HEK293 (cell line): ENCODE measurements around the gene PDZRN3.

Experiments
- CTCF ChIA-PET: fragments of 350-600 bp; formaldehyde crosslinking; extraction: SDS; loops from one replicate; lab custom pipeline; 2021; ENCODE audit warnings: antibody characterized with exemption; lab: Yijun Ruan, JAX
- POLR2A ChIA-PET: fragments of 300-600 bp; formaldehyde crosslinking; extraction: SDS; loops from one replicate; lab custom pipeline; 2020; ENCODE audit warnings: antibody characterized with exemption, inconsistent platforms; lab: Yijun Ruan, JAX
- H3K27ac ChIP-seq: fragments of 200-500 bp; sonication (Bioruptor generic); 2 replicates; pipeline ENCODE4 v1.5.1; 2014; ENCODE audit warnings: low read depth, low read length, control low read depth, inconsistent platforms; ENCODE audit errors: extremely low read depth
- H3K36me3 ChIP-seq, 2 experiments: fragments of 200-500 bp in 1 of 2; sonication (Bioruptor generic) in 1 of 2; 1 replicate in 1 of 2; 2 replicates in 1 of 2; pipeline ENCODE4 v1.5.1; 2014 to 2017; ENCODE audit warnings: inconsistent platforms in 2 of 2, low read length in 2 of 2; ENCODE audit not compliant: control insufficient read depth in 2 of 2, insufficient read depth in 1 of 2
- H3K4me1 ChIP-seq: fragments of 200-500 bp; sonication (Bioruptor generic); 2 replicates; pipeline ENCODE4 v1.5.1; 2014; ENCODE audit warnings: mild to moderate bottlenecking, low read length, inconsistent platforms; ENCODE audit not compliant: control insufficient read depth, insufficient read depth
- H3K4me3 ChIP-seq: 2 replicates; pipeline ENCODE4 v1.5.1; 2011; ENCODE audit warnings: low read depth, mild to moderate bottlenecking, control low read depth, low read length, moderate library complexity
- H3K9me3 ChIP-seq: fragments of 200-500 bp; sonication (Bioruptor generic); 2 replicates; pipeline ENCODE4 v1.5.1; 2014; ENCODE audit warnings: low read depth, low read length, inconsistent platforms; ENCODE audit not compliant: control insufficient read depth, insufficient read depth
- AEBP2 ChIP-seq: fragments of 450-650 bp; formaldehyde crosslinking; IDR thresholded peaks from 2 replicates; pipeline ENCODE4 v1.5.1; 2016; ENCODE audit warnings: missing biosample characterization, missing genetic modification characterization, borderline replicate concordance
- HOXD13 ChIP-seq: sonication (generic); formaldehyde crosslinking; IDR thresholded peaks from 2 replicates; pipeline ENCODE4 v1.8.0; 2022; ENCODE audit warnings: missing genetic modification reagents, borderline replicate concordance
- INSM2 ChIP-seq: fragments of 450-650 bp; formaldehyde crosslinking; IDR thresholded peaks from 2 replicates; pipeline ENCODE4 v1.5.1; 2016; ENCODE audit warnings: missing biosample characterization, missing genetic modification characterization
- OVOL3 ChIP-seq: fragments of 450-650 bp; formaldehyde crosslinking; IDR thresholded peaks from 2 replicates; pipeline ENCODE4 v1.5.1; 2016; ENCODE audit warnings: missing biosample characterization, missing genetic modification characterization
- SP2 ChIP-seq: fragments of 450-650 bp; formaldehyde crosslinking; IDR thresholded peaks from 2 replicates; pipeline ENCODE4 v1.5.1; 2016; ENCODE audit warnings: missing biosample characterization, missing genetic modification characterization
- SP3 ChIP-seq: fragments of 450-650 bp; formaldehyde crosslinking; IDR thresholded peaks from 2 replicates; pipeline ENCODE4 v1.5.1; 2016; ENCODE audit warnings: missing biosample characterization, missing genetic modification characterization
- YY1 ChIP-seq: fragments of 450-650 bp; formaldehyde crosslinking; IDR thresholded peaks from 2 replicates; pipeline ENCODE4 v1.5.1; 2018; ENCODE audit warnings: missing biosample characterization, missing genetic modification characterization
- ZBTB8A ChIP-seq: fragments of 450-650 bp; formaldehyde crosslinking; IDR thresholded peaks from 2 replicates; pipeline ENCODE4 v1.5.1; 2016; ENCODE audit warnings: missing biosample characterization, missing genetic modification characterization
- ZFHX2 ChIP-seq: fragments of 450-650 bp; formaldehyde crosslinking; conservative IDR thresholded peaks from 2 replicates; pipeline ENCODE4 v1.5.1; 2016; ENCODE audit warnings: missing biosample characterization, missing genetic modification characterization
- ZFP69B ChIP-seq: fragments of 450-650 bp; formaldehyde crosslinking; IDR thresholded peaks from 2 replicates; pipeline ENCODE4 v1.5.1; 2016; ENCODE audit warnings: missing biosample characterization, missing genetic modification characterization
- ZNF138 ChIP-seq: fragments of 450-650 bp; formaldehyde crosslinking; IDR thresholded peaks from 2 replicates; pipeline ENCODE4 v1.5.1; 2016; ENCODE audit warnings: missing biosample characterization, missing genetic modification characterization, borderline replicate concordance
- ZNF155 ChIP-seq: fragments of 450-650 bp; formaldehyde crosslinking; IDR thresholded peaks from 2 replicates; pipeline ENCODE4 v1.5.1; 2016; ENCODE audit warnings: missing biosample characterization, missing genetic modification characterization
- ZNF239 ChIP-seq: fragments of 450-650 bp; formaldehyde crosslinking; IDR thresholded peaks from 2 replicates; pipeline ENCODE4 v1.5.1; 2016; ENCODE audit warnings: missing biosample characterization, missing genetic modification characterization
- ZNF354C ChIP-seq: fragments of 450-650 bp; formaldehyde crosslinking; IDR thresholded peaks from 2 replicates; pipeline ENCODE4 v1.5.1; 2016; ENCODE audit warnings: missing biosample characterization, missing genetic modification characterization, low read depth, borderline replicate concordance
- ZNF366 ChIP-seq: fragments of 450-650 bp; formaldehyde crosslinking; conservative IDR thresholded peaks from 2 replicates; pipeline ENCODE4 v1.5.1; 2016; ENCODE audit warnings: missing biosample characterization, missing genetic modification characterization
- ZNF394 ChIP-seq: fragments of 450-650 bp; formaldehyde crosslinking; IDR thresholded peaks from 2 replicates; pipeline ENCODE4 v1.5.1; 2016; ENCODE audit warnings: missing biosample characterization, missing genetic modification characterization, mild to moderate bottlenecking, moderate library complexity, borderline replicate concordance
- ZNF473 ChIP-seq: fragments of 450-650 bp; formaldehyde crosslinking; IDR thresholded peaks from 2 replicates; pipeline ENCODE4 v1.5.1; 2017; ENCODE audit warnings: missing biosample characterization, missing genetic modification characterization
- ZNF488 ChIP-seq: fragments of 450-650 bp; formaldehyde crosslinking; IDR thresholded peaks from 2 replicates; pipeline ENCODE4 v1.5.1; 2016; ENCODE audit warnings: missing biosample characterization, missing genetic modification characterization
- ZNF513 ChIP-seq: fragments of 450-650 bp; IDR thresholded peaks from 2 replicates; pipeline ENCODE4 v1.5.1; 2018; ENCODE audit warnings: missing biosample characterization, missing genetic modification characterization
- ZNF530 ChIP-seq: fragments of 450-650 bp; formaldehyde crosslinking; IDR thresholded peaks from 2 replicates; pipeline ENCODE4 v1.5.1; 2016; ENCODE audit warnings: low read depth, missing biosample characterization, missing genetic modification characterization
- ZNF558 ChIP-seq: fragments of 450-650 bp; formaldehyde crosslinking; IDR thresholded peaks from 2 replicates; pipeline ENCODE4 v1.5.1; 2016; ENCODE audit warnings: missing biosample characterization, missing genetic modification characterization
- ZSCAN18 ChIP-seq: fragments of 450-650 bp; formaldehyde crosslinking; IDR thresholded peaks from 2 replicates; pipeline ENCODE4 v1.5.1; 2016; ENCODE audit warnings: missing biosample characterization, missing genetic modification characterization

Gene PDZRN3

GRCh38 chr3:73411545-73411944 lies 213.2 kb downstream of the PDZRN3 start (continued):
- TF ChIP-seq INSM2 (tag by site-specific recombination) (no peak), ZNF530 (tag by site-specific recombination) (no peak), YY1 (tag by site-specific recombination) (no peak), ZNF155 (no peak)

GRCh38 chr3:73409138-73409763 lies 215.5 kb downstream of the PDZRN3 start:
- CTCF ChIA-PET = no interaction called here

GRCh38 chr3:73408634-73409033 lies 216.1 kb downstream of the PDZRN3 start:
- ChIA-PET POLR2A (no interaction called here), CTCF (no interaction called here)
- Histone ChIP-seq H3K27ac (no peak overlapping the region), H3K4me3 (no peak overlapping the region), H3K36me3 (no peaks in the 10 kb centered on the region), H3K4me1 (no peaks in the 10 kb centered on the region), H3K9me3 (no peaks in the 10 kb centered on the region)
- TF ChIP-seq ZNF513 (no peak), ZFHX2 (tag by site-specific recombination) (no peak), ZSCAN18 (no peak), ZNF239 (tag by site-specific recombination) (no peak), ZNF488 (tag by site-specific recombination) (no peak), ZBTB8A (tag by site-specific recombination) (no peak)

More at GRCh38 chr3:73409138-73409763, 215.5 kb downstream of the PDZRN3 start:
- no peaks in the 10 kb centered on the region for H3K9me3 ChIP-seq
- no peaks in the 10 kb centered on the region for H3K4me1 ChIP-seq
- no peaks in the 10 kb centered on the region for H3K36me3 ChIP-seq
- no peak for TF ChIP-seq ZNF473 (tag by site-specific recombination)
- TF ChIP-seq HOXD13 = no peak
- no peak for TF ChIP-seq ZNF366 (tag by site-specific recombination)
- TF ChIP-seq OVOL3 (tag by site-specific recombination) = no peak
- TF ChIP-seq ZNF558 (tag by site-specific recombination) = no peak
- no peak for TF ChIP-seq SP2 (tag by site-specific recombination)
- POLR2A ChIA-PET = no interaction called here
- H3K4me3 ChIP-seq = no peak overlapping the region
- no peak overlapping the region for H3K27ac ChIP-seq

- Histone ChIP-seq H3K9me3 (no peaks in the 10 kb centered on the region), H3K4me1 (no peaks in the 10 kb centered on the region), H3K27ac (no peak overlapping the region), H3K36me3 (no peaks in the 10 kb centered on the region), H3K4me3 (no peak overlapping the region)
- no peak for TF ChIP-seq AEBP2 (tag by site-specific recombination)
- TF ChIP-seq ZNF138 (tag by site-specific recombination) = no peak
- TF ChIP-seq ZNF394 (tag by site-specific recombination) = no peak
- no peak for TF ChIP-seq ZNF354C
- no peak for TF ChIP-seq SP3
- TF ChIP-seq ZFP69B = no peak
- no peak for TF ChIP-seq ZNF558 (tag by site-specific recombination)
- ChIA-PET CTCF (no interaction called here), POLR2A (no interaction called here)
Observed at GRCh38 chr3:73407577-73407976, 217.2 kb downstream of the PDZRN3 start.
